ENCODE data around the gene SYNGR3.

Gene SYNGR3

GRCh38 chr16:1997494-1998359 is 8.0 kb downstream of the SYNGR3 start:
- no peak for DNase-seq (ENCODE audit: low read depth, low spot score)
- Histone ChIP-seq H3K4me3 (ENCODE audit: low read length) (no peak overlapping the region), H3K27ac (ENCODE audit: low read length) (no peak overlapping the region), H3K9me3 (ENCODE audit: control insufficient read depth, insufficient read depth, low read length) (no peaks in the 10 kb centered on the region), H3K36me3 (ENCODE audit: control insufficient read depth, insufficient read depth, low read length) (peaks cover 42% of the 10 kb centered on the region), H3K27me3 (ENCODE audit: control insufficient read depth, insufficient read depth, low read length) (no peaks in the 10 kb centered on the region), H3K4me1 (ENCODE audit: control insufficient read depth, insufficient read depth, low read length) (no peaks in the 10 kb centered on the region)
- WGBS (ENCODE audit: insufficient coverage, insufficient read length) = no CpG with 5 or more reads among the region's 26 CpGs

GRCh38 chr16:1998360-1998835 is 8.6 kb downstream of the SYNGR3 start:
- DNase-seq (ENCODE audit: low read depth, low spot score) = no peak
- Histone ChIP-seq H3K27me3 (ENCODE audit: control insufficient read depth, insufficient read depth, low read length) (no peaks in the 10 kb centered on the region), H3K9me3 (ENCODE audit: control insufficient read depth, insufficient read depth, low read length) (no peaks in the 10 kb centered on the region), H3K27ac (ENCODE audit: low read length) (no peak overlapping the region), H3K4me3 (ENCODE audit: low read length) (no peak overlapping the region), H3K4me1 (ENCODE audit: control insufficient read depth, insufficient read depth, low read length) (no peaks in the 10 kb centered on the region), H3K36me3 (ENCODE audit: control insufficient read depth, insufficient read depth, low read length) (peaks cover 49% of the 10 kb centered on the region)
- no CpG with 5 or more reads among the region's 27 CpGs for WGBS (ENCODE audit: insufficient coverage, insufficient read length)

GRCh38 chr16:1998852-1999801 is 9.4 kb downstream of the SYNGR3 start:
- no CpG with 5 or more reads among the region's 39 CpGs for WGBS (ENCODE audit: insufficient coverage, insufficient read length)
- Histone ChIP-seq H3K4me1 (ENCODE audit: control insufficient read depth, insufficient read depth, low read length) (peaks cover under 1% of the 10 kb centered on the region; the same call in 1 of the 2 replicates), H3K4me3 (ENCODE audit: low read length) (no peak overlapping the region), H3K9me3 (ENCODE audit: control insufficient read depth, insufficient read depth, low read length) (no peaks in the 10 kb centered on the region), H3K36me3 (ENCODE audit: control insufficient read depth, insufficient read depth, low read length) (peaks cover 49% of the 10 kb centered on the region), H3K27ac (ENCODE audit: low read length) (no peak overlapping the region), H3K27me3 (ENCODE audit: control insufficient read depth, insufficient read depth, low read length) (no peaks in the 10 kb centered on the region)
- DNase-seq (ENCODE audit: low read depth, low spot score) = no peak

- DNase-seq (ENCODE audit: low read depth, low spot score) = no peak
- peaks cover 4% of the 10 kb centered on the region; the same call in 1 of the 2 replicates for H3K4me1 ChIP-seq (ENCODE audit: control insufficient read depth, insufficient read depth, low read length)
- WGBS (ENCODE audit: insufficient coverage, insufficient read length) = no CpG with 5 or more reads among the region's 28 CpGs
- no peaks in the 10 kb centered on the region for H3K9me3 ChIP-seq (ENCODE audit: control insufficient read depth, insufficient read depth, low read length)
- no peak overlapping the region for H3K27ac ChIP-seq (ENCODE audit: low read length)
- H3K27me3 ChIP-seq (ENCODE audit: control insufficient read depth, insufficient read depth, low read length) = no peaks in the 10 kb centered on the region
- H3K36me3 ChIP-seq (ENCODE audit: control insufficient read depth, insufficient read depth, low read length) = peaks cover 49% of the 10 kb centered on the region
- no peak overlapping the region for H3K4me3 ChIP-seq (ENCODE audit: low read length)
These were observed 10.2 kb downstream of the SYNGR3 start for GRCh38 chr16:1999866-2000514.

- H3K27me3 ChIP-seq (ENCODE audit: control insufficient read depth, insufficient read depth, low read length) = no peaks in the 10 kb centered on the region
- no peaks in the 10 kb centered on the region for H3K9me3 ChIP-seq (ENCODE audit: control insufficient read depth, insufficient read depth, low read length)
- peaks cover 49% of the 10 kb centered on the region for H3K36me3 ChIP-seq (ENCODE audit: control insufficient read depth, insufficient read depth, low read length)
- H3K4me3 ChIP-seq (ENCODE audit: low read length) = no peak overlapping the region
- peaks cover 4% of the 10 kb centered on the region for H3K4me1 ChIP-seq (ENCODE audit: control insufficient read depth, insufficient read depth, low read length)
- WGBS (ENCODE audit: insufficient coverage, insufficient read length) = no CpG with 5 or more reads among the region's 19 CpGs
- H3K27ac ChIP-seq (ENCODE audit: low read length) = no peak overlapping the region
- no peak for DNase-seq (ENCODE audit: low read depth, low spot score)
These were observed 11.3 kb downstream of the SYNGR3 start for GRCh38 chr16:2001035-2001434.

- H3K27me3 ChIP-seq (ENCODE audit: control insufficient read depth, insufficient read depth, low read length) = no peaks in the 10 kb centered on the region
- peaks cover 49% of the 10 kb centered on the region for H3K36me3 ChIP-seq (ENCODE audit: control insufficient read depth, insufficient read depth, low read length)
- no peaks in the 10 kb centered on the region for H3K9me3 ChIP-seq (ENCODE audit: control insufficient read depth, insufficient read depth, low read length)
- no CpG with 5 or more reads among the region's 53 CpGs for WGBS (ENCODE audit: insufficient coverage, insufficient read length)
- no peak overlapping the region for H3K27ac ChIP-seq (ENCODE audit: low read length)
- no peak for DNase-seq (ENCODE audit: low read depth, low spot score)
- no peak overlapping the region for H3K4me3 ChIP-seq (ENCODE audit: low read length)
- peaks cover 5% of the 10 kb centered on the region for H3K4me1 ChIP-seq (ENCODE audit: control insufficient read depth, insufficient read depth, low read length)
These were observed 11.9 kb downstream of the SYNGR3 start for GRCh38 chr16:2001456-2002355.

GRCh38 chr16:2002406-2003230 is 12.8 kb downstream of the SYNGR3 start:
- no peaks in the 10 kb centered on the region for H3K9me3 ChIP-seq (ENCODE audit: control insufficient read depth, insufficient read depth, low read length)
- H3K27me3 ChIP-seq (ENCODE audit: control insufficient read depth, insufficient read depth, low read length) = no peaks in the 10 kb centered on the region
- H3K4me3 ChIP-seq (ENCODE audit: low read length) = no peak overlapping the region
- no peak for DNase-seq (ENCODE audit: low read depth, low spot score)
- H3K27ac ChIP-seq (ENCODE audit: low read length) = no peak overlapping the region
- peaks cover 5% of the 10 kb centered on the region for H3K4me1 ChIP-seq (ENCODE audit: control insufficient read depth, insufficient read depth, low read length)
- peaks cover 49% of the 10 kb centered on the region for H3K36me3 ChIP-seq (ENCODE audit: control insufficient read depth, insufficient read depth, low read length)
- no CpG with 5 or more reads among the region's 47 CpGs for WGBS (ENCODE audit: insufficient coverage, insufficient read length)

GRCh38 chr16:2003231-2003826 is 13.6 kb downstream of the SYNGR3 start:
- WGBS (ENCODE audit: insufficient coverage, insufficient read length) = no CpG with 5 or more reads among the region's 8 CpGs
- H3K27ac ChIP-seq (ENCODE audit: low read length) = no peak overlapping the region
- H3K9me3 ChIP-seq (ENCODE audit: control insufficient read depth, insufficient read depth, low read length) = no peaks in the 10 kb centered on the region
- H3K4me1 ChIP-seq (ENCODE audit: control insufficient read depth, insufficient read depth, low read length) = peaks cover 5% of the 10 kb centered on the region
- peaks cover 43% of the 10 kb centered on the region for H3K36me3 ChIP-seq (ENCODE audit: control insufficient read depth, insufficient read depth, low read length)
- no peaks in the 10 kb centered on the region for H3K27me3 ChIP-seq (ENCODE audit: control insufficient read depth, insufficient read depth, low read length)
- H3K4me3 ChIP-seq (ENCODE audit: low read length) = no peak overlapping the region
- no peak for DNase-seq (ENCODE audit: low read depth, low spot score)
